Cardiac fibroblast (primary cell): Measurements from ENCODE around the gene VPS26B.

Experiments
- DNase-seq, 2 donors: peaks; one replicate each; pipeline versions ENCODE4 v3.0.0 to v3.0.0-alpha.2; 2010; ENCODE audit warnings: low read depth in 2 of 2
- H3K4me3 ChIP-seq, 2 donors: replicated peaks in 1 of 2; 1 replicate in 1 of 2; 2 replicates in 1 of 2; pipeline ENCODE4 v1.5.1; 2011; ENCODE audit warnings: low read depth in 2 of 2, low read length in 2 of 2, mild to moderate bottlenecking in 2 of 2, moderate library complexity in 1 of 2
- CTCF ChIP-seq: IDR thresholded peaks from one replicate; pipeline ENCODE4 v1.5.1; 2011; ENCODE audit warnings: low read depth, mild to moderate bottlenecking, low read length, inconsistent platforms

Gene VPS26B

GRCh38 chr11:134272381-134273316, 48.2 kb downstream of the VPS26B start:
- TF ChIP-seq CTCF = no peak
- no peak overlapping the region for H3K4me3 ChIP-seq
- peak; percentile 24 to 76 for DNase-seq

- no peak for TF ChIP-seq CTCF
- H3K4me3 ChIP-seq = no peak overlapping the region
- DNase-seq = no peak
Measured at GRCh38 chr11:134273317-134273712, 48.8 kb downstream of the VPS26B start.

GRCh38 chr11:134275188-134275533, 50.7 kb downstream of the VPS26B start:
- TF ChIP-seq CTCF = no peak
- DNase-seq = no peak
- H3K4me3 ChIP-seq = no peak overlapping the region

GRCh38 chr11:134275534-134276395, 51.3 kb downstream of the VPS26B start, which contains the start of gene GLB1L3:
GLB1L3 (plus strand) TSS chr11:134276379; CDS start chr11:134276741, 362 bp downstream.
- peak; percentile 29 for TF ChIP-seq CTCF
- peak in 1 of 2 donors; percentile 18 for DNase-seq
- H3K4me3 ChIP-seq = no peak within 1 kb of the TSS

GRCh38 chr11:134276396-134277182, 52.1 kb downstream of the VPS26B start:
- H3K4me3 ChIP-seq = no peak overlapping the region
- DNase-seq = no peak

More at GRCh38 chr11:134276396-134277182, 52.1 kb downstream of the VPS26B start:
- TF ChIP-seq CTCF = no peak
